Bronchial epithelial cell (primary cell): Measurements from ENCODE around the gene PDGFA. TPM values are rescaled to one million over a fixed set of nuclear protein-coding genes. Genes with fewer than 3 reads are reported as not detected.

ENCODE experiments used
- DNase-seq: peaks from one replicate; pipeline ENCODE4 v3.0.0-alpha.2; 2010; ENCODE audit warnings: low read depth
- FAIRE-seq: peaks from 2 replicates; lab custom pipeline; 2011; peaks lifted over from hg19 to GRCh38; lab: Jason Lieb, UNC
- H3K27me3 ChIP-seq: 2 replicates; pipeline ENCODE4 v1.5.1; 2011; ENCODE audit warnings: low read length; ENCODE audit not compliant: control insufficient read depth, insufficient read depth
- H3K36me3 ChIP-seq: 2 replicates; pipeline ENCODE4 v1.5.1; 2011; ENCODE audit warnings: low read length; ENCODE audit not compliant: control insufficient read depth, insufficient read depth
- H3K4me3 ChIP-seq: 2 replicates; pipeline ENCODE4 v1.5.1; 2011; ENCODE audit warnings: mild to moderate bottlenecking, low read depth, low read length, control low read depth
- CTCF ChIP-seq: IDR thresholded peaks from 2 replicates; pipeline ENCODE4 v1.5.1; 2011; ENCODE audit warnings: mild to moderate bottlenecking, moderate library complexity, low read length, control low read depth, inconsistent platforms; ENCODE audit not compliant: insufficient read depth, severe bottlenecking
- total RNA-seq: library from RNA; depleted of rRNA; stranded (reverse); fragments of >200 nt; gene quantifications from 2 replicates; pipeline ENCODE4 v1.2.1, GENCODE V29; 2014

PDGFA gene
- total RNA-seq, 1 donor from 2014 or later: 64.8 TPM

- Histone ChIP-seq H3K4me3 (no peak overlapping the region), H3K27me3 (no peaks in the 10 kb centered on the region), H3K36me3 (no peaks in the 10 kb centered on the region)
- DNase-seq: no peak
- peak; percentile 99 for FAIRE-seq
- no peak for TF ChIP-seq CTCF
Measured at GRCh38 chr7:563629-564170, 44.1 kb upstream of the PDGFA start.

- no peak for DNase-seq
- Histone ChIP-seq H3K36me3 (no peaks in the 10 kb centered on the region), H3K27me3 (no peaks in the 10 kb centered on the region), H3K4me3 (no peak overlapping the region)
- TF ChIP-seq CTCF: no peak
- FAIRE-seq: no peak
Measured at GRCh38 chr7:562789-563628, 43.4 kb upstream of the PDGFA start.

GRCh38 chr7:562374-562675, 42.7 kb upstream of the PDGFA start:
- FAIRE-seq: no peak
- H3K27me3 ChIP-seq: no peaks in the 10 kb centered on the region
- TF ChIP-seq CTCF: no peak

GRCh38 chr7:561631-562373, 42.2 kb upstream of the PDGFA start:
- no peak overlapping the region for H3K4me3 ChIP-seq
- no peak for TF ChIP-seq CTCF
- no peaks in the 10 kb centered on the region for H3K27me3 ChIP-seq
- H3K36me3 ChIP-seq: no peaks in the 10 kb centered on the region
- DNase-seq: no peak
- FAIRE-seq: no peak

More at GRCh38 chr7:562374-562675, 42.7 kb upstream of the PDGFA start:
- no peak overlapping the region for H3K4me3 ChIP-seq
- DNase-seq: no peak
- H3K36me3 ChIP-seq: no peaks in the 10 kb centered on the region

- FAIRE-seq: peak; percentile 91
Measured at GRCh38 chr7:560966-561630, 41.5 kb upstream of the PDGFA start.

More at GRCh38 chr7:560966-561630, 41.5 kb upstream of the PDGFA start:
- Histone ChIP-seq H3K36me3 (no peaks in the 10 kb centered on the region), H3K27me3 (no peaks in the 10 kb centered on the region), H3K4me3 (no peak overlapping the region)
- no peak for DNase-seq
- TF ChIP-seq CTCF: no peak
